Testis (tissue), 3 donors: ENCODE results near the gene SERPING1. TPM values are rescaled to one million over a fixed set of nuclear protein-coding genes. Genes with fewer than 3 reads are reported as not detected.
A peak's percentile ranks its signal among the peaks of the same experiment; 100 is the strongest.

ENCODE experiments used
- DNase-seq: peaks from one replicate; pipeline ENCODE4 v3.0.0-alpha.2; 2019
- H3K27ac ChIP-seq, 2 donors: fragments of 200-600 bp; sonication (generic); one replicate each; pipeline ENCODE4 v1.5.1; 2019
- H3K27me3 ChIP-seq: fragments of 200-600 bp; sonication (generic); one replicate; pipeline ENCODE4 v1.5.1; 2019
- H3K36me3 ChIP-seq: fragments of 200-600 bp; sonication (generic); one replicate; pipeline ENCODE4 v1.5.1; 2017; ENCODE audit warnings: low read depth; ENCODE audit errors: missing control alignments
- H3K4me1 ChIP-seq: fragments of 200-600 bp; sonication (generic); one replicate; pipeline ENCODE4 v1.5.1; 2019
- H3K4me3 ChIP-seq, 2 donors: fragments of 200-600 bp; sonication (generic); one replicate each; pipeline ENCODE4 v1.5.1; 2017 to 2019
- H3K9me3 ChIP-seq: fragments of 200-600 bp; sonication (generic); one replicate; pipeline ENCODE4 v1.5.1; 2017
- CTCF ChIP-seq, 3 experiments: fragments of 450-650 bp in 2 of 3; fragments of 200-600 bp in 1 of 3; sonication (generic) in 1 of 3; IDR thresholded peaks; one replicate each; pipeline ENCODE4 v1.5.1; 2016 to 2019; ENCODE audit warnings: antibody characterized with exemption in 3 of 3, mild to moderate bottlenecking in 2 of 3, moderate library complexity in 1 of 3
- POLR2A ChIP-seq: fragments of 450-650 bp; IDR thresholded peaks from one replicate; pipeline ENCODE4 v1.6.1; 2017; ENCODE audit warnings: antibody characterized with exemption, mild to moderate bottlenecking, moderate library complexity
- whole genome bisulfite sequencing, 2 donors: methylation state at CpG; one replicate each; pipeline ENCODE4 v1.1.5; 2018; 5-methylcytosine and 5-hydroxymethylcytosine counted together
- intact Hi-C: fragments of 100-400 bp; cut with DNase I; formaldehyde crosslinking; loops from one replicate; pipeline ENCODE4 v1.15.1; 2023; ENCODE audit warnings: low total_unique reads
- polyA plus RNA-seq: library from polyadenylated mRNA; stranded (reverse); fragments of 350-450 nt; fragmentation: Illumina TruSeq; extraction: RNeasy Lipid Tissue Mini Kit (QIAGEN cat#74804); gene quantifications from one replicate; pipeline ENCODE4 v1.2.3, GENCODE V29; 2014; ENCODE audit warnings: low read depth, low replicate concordance; ENCODE audit not compliant: insufficient read depth
- total RNA-seq, 2 donors: library from RNA; depleted of rRNA; stranded (reverse); fragments of >200 nt; gene quantifications; one replicate each; pipeline ENCODE4 v1.2.3, GENCODE V29; 2016

Gene SERPING1
- total and polyA plus RNA-seq, 3 donors from 2014 or later = 53.6 to 273 (median 113) TPM

- H3K4me1 ChIP-seq = peaks cover 38% of the 10 kb centered on the region
- H3K36me3 ChIP-seq = no peaks in the 10 kb centered on the region
- TF ChIP-seq POLR2A (no peak), CTCF (IDR thresholded peaks at IDR 0.05) (peak in 2 of 3 experiments; percentile 35 to 36)
- H3K9me3 ChIP-seq = no peaks in the 10 kb centered on the region
- H3K27ac ChIP-seq = no peak overlapping the region
- H3K4me3 ChIP-seq = no peak overlapping the region
- intact Hi-C loops = no loop called here
- 45 to 61% methylated on average over 5 to 7 of the region's 7 CpGs for WGBS, 2 donors
- DNase-seq = no peak
- no peaks in the 10 kb centered on the region for H3K27me3 ChIP-seq
These were observed 43.7 kb downstream of the SERPING1 start for GRCh38 chr11:57641011-57641807.

GRCh38 chr11:57643802-57644201 is 46.3 kb downstream of the SERPING1 start:
- Histone ChIP-seq H3K9me3 (no peaks in the 10 kb centered on the region), H3K4me1 (peaks cover 40% of the 10 kb centered on the region), H3K27me3 (no peaks in the 10 kb centered on the region), H3K4me3 (no peak overlapping the region), H3K27ac (no peak overlapping the region), H3K36me3 (no peaks in the 10 kb centered on the region)
- no peak for DNase-seq
- intact Hi-C loops = no loop called here
- 80 to 82% methylated on average over 3 of the region's 3 CpGs for WGBS, 2 donors
- TF ChIP-seq CTCF (IDR thresholded peaks at IDR 0.05) = no peak

GRCh38 chr11:57644748-57645688 is 47.5 kb downstream of the SERPING1 start:
- TF ChIP-seq CTCF (IDR thresholded peaks at IDR 0.05) = peak; percentile 53 to 88 (median 56)
- no peak for TF ChIP-seq POLR2A
- intact Hi-C loops = no loop called here
- peak; percentile 87 for DNase-seq

GRCh38 chr11:57645689-57646085 is 48.2 kb downstream of the SERPING1 start:
- 24 to 37% methylated on average over 3 to 5 of the region's 5 CpGs for WGBS, 2 donors
- H3K4me1 ChIP-seq = peaks cover 43% of the 10 kb centered on the region
- no peaks in the 10 kb centered on the region for H3K9me3 ChIP-seq
- H3K4me3 ChIP-seq = no peak overlapping the region
- no peaks in the 10 kb centered on the region for H3K27me3 ChIP-seq
- no peaks in the 10 kb centered on the region for H3K36me3 ChIP-seq
- intact Hi-C loops = no loop called here
- TF ChIP-seq POLR2A (no peak), CTCF (IDR thresholded peaks at IDR 0.05) (no peak)
- H3K27ac ChIP-seq = peak overlapping the region in 1 of 2 donors; percentile 23
- DNase-seq = no peak

More at GRCh38 chr11:57644748-57645688, 47.5 kb downstream of the SERPING1 start:
- Histone ChIP-seq H3K27me3 (no peaks in the 10 kb centered on the region), H3K36me3 (no peaks in the 10 kb centered on the region), H3K9me3 (no peaks in the 10 kb centered on the region), H3K4me3 (no peak overlapping the region), H3K27ac (peak overlapping the region in 1 of 2 donors; percentile 23), H3K4me1 (peaks cover 43% of the 10 kb centered on the region)
- WGBS, 2 donors = 25 to 31% methylated on average over 17 of the region's 17 CpGs
